ENCODE results near the gene ALDH18A1. TPM values are rescaled to one million over a fixed set of nuclear protein-coding genes. Genes with fewer than 3 reads are reported as not detected.

Gene ALDH18A1
- polyA plus RNA-seq, 1 donor (not counting 4 experiments of a cell fraction or from before 2014, with no cell fraction given): 53.4 TPM

DNA sequence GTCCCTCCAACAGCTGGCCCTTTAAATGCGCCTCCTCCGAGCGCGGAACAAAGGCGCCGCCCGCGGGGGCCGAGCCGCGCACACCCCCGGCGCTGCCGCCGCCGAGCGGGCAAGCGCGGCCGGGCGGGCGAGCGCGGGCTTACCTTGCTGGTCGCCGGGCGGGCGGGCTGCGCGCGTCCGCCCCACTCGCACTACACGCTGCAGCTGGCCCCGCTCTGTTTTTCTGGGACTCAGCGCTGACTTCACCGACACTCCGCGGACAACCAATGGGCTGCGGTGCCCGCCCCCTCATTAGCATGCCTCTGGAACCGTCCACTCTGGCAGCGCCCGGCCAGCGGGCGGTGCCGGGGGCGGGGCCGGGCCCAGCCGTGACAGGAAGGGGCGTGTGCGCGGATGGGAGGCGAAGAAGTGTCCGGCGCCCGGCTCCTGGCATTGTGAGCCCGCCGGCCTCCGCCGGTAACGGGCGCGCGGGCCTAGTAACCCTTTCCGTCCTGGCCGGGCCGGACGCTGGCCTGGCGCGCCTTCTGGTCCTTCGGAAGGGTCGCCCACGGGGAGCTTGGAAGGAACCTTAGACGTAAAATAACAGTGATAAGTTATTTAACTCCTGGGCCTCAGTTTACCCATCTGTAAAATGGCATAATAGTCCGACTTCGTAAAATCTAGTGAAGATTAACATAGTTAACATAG, 95.2 kb downstream of the ALDH18A1 start, which contains the start of gene SORBS1:
Gene SORBS1 (minus strand): TSS at position 195 of the 687 bp plus-strand sequence. CDS start 120,236 bp downstream, outside the sequence.
- dilution Hi-C loops (cut with MboI; ENCODE audit: extremely low pct_ligation_motif_present, low sequenced_read_pairs): no loop called here

DNA sequence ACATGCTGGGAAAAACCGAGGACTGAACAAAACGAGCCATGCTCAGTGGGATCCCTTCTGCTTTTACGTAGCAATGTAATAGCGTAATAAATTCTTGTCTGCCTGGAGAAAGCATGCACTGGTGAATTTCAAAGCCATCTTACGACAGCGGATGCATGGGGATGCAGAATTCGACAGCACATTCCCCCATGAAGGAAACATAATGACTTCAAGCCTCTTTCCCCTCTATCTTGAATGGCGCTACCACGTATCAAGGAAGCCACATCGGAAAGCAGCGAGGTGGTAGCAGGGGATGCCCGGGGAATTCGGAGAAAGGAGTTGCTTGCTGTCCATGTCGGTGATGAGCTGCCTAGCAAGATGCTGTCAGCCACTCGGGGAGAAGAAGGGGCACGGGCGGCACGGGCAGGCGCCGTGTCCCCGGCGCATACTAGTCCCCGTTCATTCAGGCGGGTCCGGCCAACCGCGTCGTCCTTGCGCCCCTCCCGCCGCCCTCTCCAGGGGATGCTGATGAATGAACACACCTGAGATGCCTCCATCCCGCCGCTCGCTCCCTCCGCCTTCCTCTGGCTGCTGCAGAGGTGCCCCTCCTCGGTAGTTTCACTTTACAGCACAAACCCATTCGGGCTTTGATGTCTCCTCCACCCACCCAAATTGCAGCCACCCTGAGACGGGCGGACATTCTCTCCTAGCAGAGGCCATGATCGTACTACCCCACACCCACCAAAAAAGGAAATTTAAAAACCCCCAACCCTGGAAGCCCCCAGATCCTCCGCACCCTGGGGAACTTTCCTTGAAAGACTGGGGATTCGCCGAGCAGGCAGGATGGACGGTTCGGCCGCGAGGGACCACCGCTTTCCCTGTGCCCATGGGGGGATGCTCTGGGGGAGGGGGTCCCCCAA, 96.0 kb downstream of the ALDH18A1 start:
- peak overlapping the region; percentile 70 for H3K9ac ChIP-seq (ENCODE audit: control insufficient read depth, extremely low read depth, insufficient read depth, low read length)
- H3K9me3 ChIP-seq (ENCODE audit: control insufficient read depth, low read depth, low read length): no peaks in the 10 kb centered on the region
- no peaks in the 10 kb centered on the region for H4K20me1 ChIP-seq (ENCODE audit: control insufficient read depth, extremely low read depth, insufficient read depth, low read length)
- peak overlapping the region; percentile 54 to 95 (median 85) for H3K4me3 ChIP-seq (ENCODE audit: control insufficient read depth in 2 of 3, extremely low read depth in 1 of 3, insufficient read depth in 2 of 3, low read depth in 1 of 3, low read length in 3 of 3)
- peak overlapping the region; percentile 86 for H2AFZ ChIP-seq (ENCODE audit: control insufficient read depth, low read length)
- peaks cover 5% of the 10 kb centered on the region for H3K4me1 ChIP-seq (ENCODE audit: control insufficient read depth, extremely low read depth, insufficient read depth, low read length)
- peaks cover 10% of the 10 kb centered on the region for H3K27me3 ChIP-seq (ENCODE audit: control insufficient read depth, extremely low read depth, insufficient read depth, low read length)
- H3K27ac ChIP-seq (ENCODE audit: control insufficient read depth, insufficient read depth, low read length): peak overlapping the region; percentile 8
- H3K9me1 ChIP-seq (ENCODE audit: control insufficient read depth, extremely low read depth, insufficient read depth, low read length): no peaks in the 10 kb centered on the region
- no peak for DNase-seq (ENCODE audit: low read depth, low spot score)
- FAIRE-seq: no peak
- dilution Hi-C loops (cut with MboI; ENCODE audit: extremely low pct_ligation_motif_present, low sequenced_read_pairs): no loop called here
- no peaks in the 10 kb centered on the region for H3K36me3 ChIP-seq (ENCODE audit: control insufficient read depth in 2 of 2, extremely low read depth in 1 of 2, insufficient read depth in 2 of 2, low read length in 2 of 2)
- H3K79me2 ChIP-seq (ENCODE audit: control insufficient read depth, insufficient read depth, low read length): no peaks in the 10 kb centered on the region
- H3K4me2 ChIP-seq (ENCODE audit: control insufficient read depth, extremely low read depth, insufficient read depth, low read depth, low read length): peak overlapping the region; percentile 94
- TF ChIP-seq, protein P1, sequence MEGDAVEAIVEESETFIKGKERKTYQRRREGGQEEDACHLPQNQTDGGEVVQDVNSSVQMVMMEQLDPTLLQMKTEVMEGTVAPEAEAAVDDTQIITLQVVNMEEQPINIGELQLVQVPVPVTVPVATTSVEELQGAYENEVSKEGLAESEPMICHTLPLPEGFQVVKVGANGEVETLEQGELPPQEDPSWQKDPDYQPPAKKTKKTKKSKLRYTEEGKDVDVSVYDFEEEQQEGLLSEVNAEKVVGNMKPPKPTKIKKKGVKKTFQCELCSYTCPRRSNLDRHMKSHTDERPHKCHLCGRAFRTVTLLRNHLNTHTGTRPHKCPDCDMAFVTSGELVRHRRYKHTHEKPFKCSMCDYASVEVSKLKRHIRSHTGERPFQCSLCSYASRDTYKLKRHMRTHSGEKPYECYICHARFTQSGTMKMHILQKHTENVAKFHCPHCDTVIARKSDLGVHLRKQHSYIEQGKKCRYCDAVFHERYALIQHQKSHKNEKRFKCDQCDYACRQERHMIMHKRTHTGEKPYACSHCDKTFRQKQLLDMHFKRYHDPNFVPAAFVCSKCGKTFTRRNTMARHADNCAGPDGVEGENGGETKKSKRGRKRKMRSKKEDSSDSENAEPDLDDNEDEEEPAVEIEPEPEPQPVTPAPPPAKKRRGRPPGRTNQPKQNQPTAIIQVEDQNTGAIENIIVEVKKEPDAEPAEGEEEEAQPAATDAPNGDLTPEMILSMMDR (optimal IDR thresholded peaks at IDR 0.05 in 1 of 3, IDR thresholded peaks at IDR 0.05 in 1 of 3, conservative IDR thresholded peaks at IDR 0.05 in 1 of 3; ENCODE audit: extremely low read depth in 1 of 3, insufficient read depth in 2 of 3, low read length in 3 of 3): no peak
- peak; percentile 72 for TF ChIP-seq EZH2 (IDR thresholded peaks at IDR 0.05; ENCODE audit: low read length)

More for the DNA sequence above, 95.2 kb downstream of the ALDH18A1 start, which contains the start of gene SORBS1:
- Histone ChIP-seq H3K4me1 (ENCODE audit: control insufficient read depth, extremely low read depth, insufficient read depth, low read length) (peaks cover 5% of the 10 kb centered on the region), H3K79me2 (ENCODE audit: control insufficient read depth, insufficient read depth, low read length) (no peaks in the 10 kb centered on the region), H3K27me3 (ENCODE audit: control insufficient read depth, extremely low read depth, insufficient read depth, low read length) (peaks cover 10% of the 10 kb centered on the region), H3K4me2 (ENCODE audit: control insufficient read depth, extremely low read depth, insufficient read depth, low read depth, low read length) (peak within 1 kb of the TSS; percentile 94), H3K36me3 (ENCODE audit: control insufficient read depth in 2 of 2, extremely low read depth in 1 of 2, insufficient read depth in 2 of 2, low read length in 2 of 2) (no peaks in the 10 kb centered on the region), H3K4me3 (ENCODE audit: control insufficient read depth in 2 of 3, extremely low read depth in 1 of 3, insufficient read depth in 2 of 3, low read depth in 1 of 3, low read length in 3 of 3) (peak within 1 kb of the TSS; percentile 54 to 95 (median 85)), H2AFZ (ENCODE audit: control insufficient read depth, low read length) (peak within 1 kb of the TSS; percentile 86), H3K9me3 (ENCODE audit: control insufficient read depth, low read depth, low read length) (no peaks in the 10 kb centered on the region), H4K20me1 (ENCODE audit: control insufficient read depth, extremely low read depth, insufficient read depth, low read length) (no peaks in the 10 kb centered on the region), H3K9ac (ENCODE audit: control insufficient read depth, extremely low read depth, insufficient read depth, low read length) (peak within 1 kb of the TSS; percentile 70), H3K27ac (ENCODE audit: control insufficient read depth, insufficient read depth, low read length) (peak within 1 kb of the TSS; percentile 8), H3K9me1 (ENCODE audit: control insufficient read depth, extremely low read depth, insufficient read depth, low read length) (no peaks in the 10 kb centered on the region)
- FAIRE-seq (no peak), DNase-seq (ENCODE audit: low read depth, low spot score) (peak; percentile 56)
- no peak for TF ChIP-seq EZH2 (IDR thresholded peaks at IDR 0.05; ENCODE audit: low read length)
- TF ChIP-seq, protein P1 (optimal IDR thresholded peaks at IDR 0.05 in 1 of 3, IDR thresholded peaks at IDR 0.05 in 1 of 3, conservative IDR thresholded peaks at IDR 0.05 in 1 of 3; ENCODE audit: extremely low read depth in 1 of 3, insufficient read depth in 2 of 3, low read length in 3 of 3): no peak
